ENCODE results near the gene FLNB.

- TF ChIP-seq CTCF (conservative IDR thresholded peaks at IDR 0.05), result no peak
- no peak for TF ChIP-seq ZFX (IDR thresholded peaks at IDR 0.05)
These were observed 182.1 kb downstream of the FLNB start for GRCh38 chr3:58190291-58190690.
